H1 (cell line): ENCODE results near the gene DERL3.

Experiments
- CEBPB ChIP-seq: IDR thresholded peaks from 2 replicates; pipeline ENCODE4 v1.6.1; 2012; ENCODE audit warnings: low read depth, low read length
- CHD2 ChIP-seq: IDR thresholded peaks from 2 replicates; pipeline ENCODE4 v1.6.1; 2012; ENCODE audit warnings: low read length, improper control_type of control experiment
- E2F6 ChIP-seq: IDR thresholded peaks from 2 replicates; pipeline ENCODE4 v1.6.1; 2012; ENCODE audit warnings: inconsistent platforms
- SP1 ChIP-seq: IDR thresholded peaks from 2 replicates; pipeline ENCODE4 v1.6.1; 2011; ENCODE audit warnings: low read depth, low read length

- TF ChIP-seq SP1 (no peak), CEBPB (no peak), CHD2 (no peak), E2F6 (no peak)
Measured at GRCh38 chr22:23789121-23789520, 49.7 kb downstream of the DERL3 start.
